Vagina (tissue), 2 donors: ENCODE data around the gene DMRT1. TPM values are rescaled to one million over a fixed set of nuclear protein-coding genes. Genes with fewer than 3 reads are reported as not detected.

Source experiments
- DNase-seq, 2 donors: peaks; one replicate each; pipeline ENCODE4 v3.0.0-alpha.2; 2017; ENCODE audit errors: extremely low spot score in 2 of 2
- H3K27ac ChIP-seq: fragments of 200-600 bp; sonication (generic); one replicate; pipeline ENCODE4 v1.5.1; 2019
- H3K27me3 ChIP-seq: fragments of 200-600 bp; sonication (generic); one replicate; pipeline ENCODE4 v1.5.1; 2019
- H3K36me3 ChIP-seq, 2 donors: fragments of 200-600 bp; sonication (generic); one replicate each; pipeline ENCODE4 v1.5.1; 2017 to 2019
- H3K4me1 ChIP-seq: fragments of 200-600 bp; sonication (generic); one replicate; pipeline ENCODE4 v1.5.1; 2019
- H3K4me3 ChIP-seq, 2 donors: fragments of 200-600 bp; sonication (generic); 1 replicate in 1 of 2; 2 replicates in 1 of 2; pipeline ENCODE4 v1.5.1; 2016 to 2019
- H3K9me3 ChIP-seq: fragments of 200-600 bp; sonication (generic); one replicate; pipeline ENCODE4 v1.5.1; 2019
- CTCF ChIP-seq, 3 experiments: fragments of 450-650 bp in 2 of 3; fragments of 200-600 bp in 1 of 3; sonication (generic) in 1 of 3; IDR thresholded peaks; one replicate each; pipeline ENCODE4 v1.5.1; 2017 to 2019; ENCODE audit warnings: antibody characterized with exemption in 3 of 3, mild to moderate bottlenecking in 2 of 3, moderate library complexity in 2 of 3
- POLR2A ChIP-seq, 2 donors: fragments of 450-650 bp; IDR thresholded peaks; one replicate each; pipeline ENCODE4 v1.6.1; 2017; ENCODE audit warnings: antibody characterized with exemption in 2 of 2, mild to moderate bottlenecking in 2 of 2, moderate library complexity in 2 of 2
- POLR2AphosphoS5 ChIP-seq, 2 donors: sonication (generic); formaldehyde crosslinking; IDR thresholded peaks; one replicate each; pipeline ENCODE4 v1.9.0; 2017; ENCODE audit warnings: antibody characterized with exemption in 2 of 2, mild to moderate bottlenecking in 2 of 2, low read depth in 1 of 2; ENCODE audit not compliant: insufficient read depth in 1 of 2
- intact Hi-C: fragments of 100-400 bp; cut with DNase I; formaldehyde crosslinking; loops from one replicate; pipeline ENCODE4 v1.15.1; 2023
- total RNA-seq: library from RNA; depleted of rRNA; stranded (reverse); fragments of >200 nt; gene quantifications from one replicate; pipeline ENCODE4 v1.2.3, GENCODE V29; 2016

DMRT1 gene
- total RNA-seq, 1 donor from 2014 or later: not detected

GRCh38 chr9:1007312-1007711 lies 165.8 kb downstream of the DMRT1 start:
- Histone ChIP-seq H3K4me1 (peaks cover 5% of the 10 kb centered on the region), H3K27me3 (no peaks in the 10 kb centered on the region), H3K36me3 (no peaks in the 10 kb centered on the region), H3K27ac (no peak overlapping the region), H3K4me3 (no peak overlapping the region), H3K9me3 (no peaks in the 10 kb centered on the region)
- TF ChIP-seq POLR2AphosphoS5 (IDR thresholded peaks at IDR 0.05; ENCODE audit: insufficient read depth in 1 of 2, low read depth in 1 of 2) (no peak), CTCF (IDR thresholded peaks at IDR 0.05) (no peak), POLR2A (IDR thresholded peaks at IDR 0.05) (no peak)
- intact Hi-C loops: no loop called here
- DNase-seq: no peak

GRCh38 chr9:1008216-1008615 lies 166.7 kb downstream of the DMRT1 start:
- H3K36me3 ChIP-seq: no peaks in the 10 kb centered on the region
- DNase-seq: no peak
- H3K27ac ChIP-seq: no peak overlapping the region
- H3K27me3 ChIP-seq: no peaks in the 10 kb centered on the region
- peaks cover 5% of the 10 kb centered on the region for H3K4me1 ChIP-seq
- intact Hi-C loops: no loop called here
- no peaks in the 10 kb centered on the region for H3K9me3 ChIP-seq
- TF ChIP-seq POLR2AphosphoS5 (IDR thresholded peaks at IDR 0.05; ENCODE audit: insufficient read depth in 1 of 2, low read depth in 1 of 2) (no peak), POLR2A (IDR thresholded peaks at IDR 0.05) (no peak), CTCF (IDR thresholded peaks at IDR 0.05) (no peak)
- H3K4me3 ChIP-seq: no peak overlapping the region

- TF ChIP-seq POLR2AphosphoS5 (IDR thresholded peaks at IDR 0.05; ENCODE audit: insufficient read depth in 1 of 2, low read depth in 1 of 2) (peak in 1 of 2 donors; percentile 27), POLR2A (IDR thresholded peaks at IDR 0.05) (no peak), CTCF (IDR thresholded peaks at IDR 0.05) (peak; percentile 79 to 83 (median 81))
- Histone ChIP-seq H3K36me3 (no peaks in the 10 kb centered on the region), H3K27ac (no peak overlapping the region), H3K4me1 (peaks cover 5% of the 10 kb centered on the region), H3K4me3 (no peak overlapping the region), H3K9me3 (no peaks in the 10 kb centered on the region), H3K27me3 (no peaks in the 10 kb centered on the region)
- DNase-seq: no peak
- intact Hi-C loops: no loop called here
Observed at GRCh38 chr9:1009101-1009707, 167.7 kb downstream of the DMRT1 start.

- H3K4me1 ChIP-seq: peaks cover 5% of the 10 kb centered on the region
- intact Hi-C loops: no loop called here
- no peak for TF ChIP-seq CTCF (IDR thresholded peaks at IDR 0.05)
- TF ChIP-seq POLR2AphosphoS5 (IDR thresholded peaks at IDR 0.05; ENCODE audit: insufficient read depth in 1 of 2, low read depth in 1 of 2): no peak
- TF ChIP-seq POLR2A (IDR thresholded peaks at IDR 0.05): no peak
- no peaks in the 10 kb centered on the region for H3K27me3 ChIP-seq
- H3K9me3 ChIP-seq: no peaks in the 10 kb centered on the region
- H3K36me3 ChIP-seq: no peaks in the 10 kb centered on the region
- no peak overlapping the region for H3K4me3 ChIP-seq
- no peak for DNase-seq
- H3K27ac ChIP-seq: no peak overlapping the region
Observed at GRCh38 chr9:1013021-1013420, 171.5 kb downstream of the DMRT1 start.

GRCh38 chr9:1014225-1014624 lies 172.7 kb downstream of the DMRT1 start:
- H3K4me1 ChIP-seq: peaks cover 2% of the 10 kb centered on the region
- no peaks in the 10 kb centered on the region for H3K27me3 ChIP-seq
- H3K4me3 ChIP-seq: no peak overlapping the region
- no peak overlapping the region for H3K27ac ChIP-seq
- no peaks in the 10 kb centered on the region for H3K36me3 ChIP-seq
- H3K9me3 ChIP-seq: no peaks in the 10 kb centered on the region
- TF ChIP-seq POLR2AphosphoS5 (IDR thresholded peaks at IDR 0.05; ENCODE audit: insufficient read depth in 1 of 2, low read depth in 1 of 2) (no peak), POLR2A (IDR thresholded peaks at IDR 0.05) (no peak), CTCF (IDR thresholded peaks at IDR 0.05) (no peak)
- DNase-seq: no peak
- intact Hi-C loops: no loop called here
